WERI-Rb-1 (cell line): ENCODE measurements around the gene PA2G4.
A peak's percentile ranks its signal among the peaks of the same experiment; 100 is the strongest.
"Not testable (repeated sequence)": the region's sequence is repeated elsewhere in the genome, so short reads cannot be mapped to it uniquely, and the experiment has no call there.

Source experiments
- DNase-seq: peaks from one replicate; pipeline ENCODE4 v3.0.0-alpha.2; 2020
- H3K27ac ChIP-seq: fragments of 250-450 bp; sonication (Bioruptor Pico); 2 replicates; pipeline ENCODE4 v1.5.1; 2020; ENCODE audit warnings: mild to moderate bottlenecking, moderate library complexity
- H3K27me3 ChIP-seq: fragments of 250-450 bp; sonication (Bioruptor Pico); 2 replicates; pipeline ENCODE4 v1.5.1; 2021; ENCODE audit warnings: mild to moderate bottlenecking, low read depth, moderate library complexity; ENCODE audit not compliant: insufficient read depth, severe bottlenecking
- H3K36me3 ChIP-seq: fragments of 250-450 bp; sonication (Bioruptor Pico); 2 replicates; pipeline ENCODE4 v1.5.1; 2020; ENCODE audit warnings: mild to moderate bottlenecking, moderate library complexity
- H3K4me3 ChIP-seq: 2 replicates; pipeline ENCODE4 v1.5.1; 2011; ENCODE audit warnings: low read depth, mild to moderate bottlenecking, control low read depth, low read length
- H3K9me3 ChIP-seq: fragments of 250-450 bp; sonication (Bioruptor Pico); 2 replicates; pipeline ENCODE4 v1.5.1; 2021; ENCODE audit warnings: mild to moderate bottlenecking, moderate library complexity; ENCODE audit not compliant: severe bottlenecking
- CTCF ChIP-seq: IDR thresholded peaks from 2 replicates; pipeline ENCODE4 v1.5.1; 2011; ENCODE audit warnings: low read depth, mild to moderate bottlenecking, control low read depth, inconsistent platforms, low read length

Gene PA2G4

DNA sequence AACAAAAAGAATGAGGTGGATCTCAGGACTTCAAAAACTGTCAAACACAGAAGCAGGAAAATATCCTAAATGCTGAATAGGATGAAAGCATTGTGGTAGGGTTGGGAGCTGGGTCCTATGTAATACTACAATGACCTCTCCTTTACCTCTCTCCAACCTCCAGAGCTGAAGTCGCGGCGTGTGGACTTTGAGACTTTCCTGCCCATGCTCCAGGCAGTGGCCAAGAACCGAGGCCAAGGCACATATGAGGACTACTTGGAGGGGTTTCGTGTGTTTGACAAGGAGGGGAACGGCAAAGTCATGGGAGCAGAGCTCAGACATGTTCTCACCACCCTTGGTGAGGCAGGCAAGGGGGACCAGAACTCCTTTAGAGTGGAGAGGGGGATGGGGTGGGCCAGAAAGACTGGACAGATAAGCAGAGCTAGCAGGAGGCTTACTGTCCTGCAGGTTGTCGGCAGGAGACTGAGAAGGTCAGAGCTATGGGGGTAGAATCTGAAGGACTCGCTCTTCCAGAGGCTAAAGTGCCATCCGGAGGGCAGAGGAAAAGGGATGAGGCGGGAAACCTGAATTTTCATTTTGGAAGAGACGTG, 51.0 kb downstream of the PA2G4 start:
- TF ChIP-seq CTCF: no peak
- H3K27ac ChIP-seq: peak overlapping the region; percentile 86
- no peaks in the 10 kb centered on the region for H3K9me3 ChIP-seq

DNA sequence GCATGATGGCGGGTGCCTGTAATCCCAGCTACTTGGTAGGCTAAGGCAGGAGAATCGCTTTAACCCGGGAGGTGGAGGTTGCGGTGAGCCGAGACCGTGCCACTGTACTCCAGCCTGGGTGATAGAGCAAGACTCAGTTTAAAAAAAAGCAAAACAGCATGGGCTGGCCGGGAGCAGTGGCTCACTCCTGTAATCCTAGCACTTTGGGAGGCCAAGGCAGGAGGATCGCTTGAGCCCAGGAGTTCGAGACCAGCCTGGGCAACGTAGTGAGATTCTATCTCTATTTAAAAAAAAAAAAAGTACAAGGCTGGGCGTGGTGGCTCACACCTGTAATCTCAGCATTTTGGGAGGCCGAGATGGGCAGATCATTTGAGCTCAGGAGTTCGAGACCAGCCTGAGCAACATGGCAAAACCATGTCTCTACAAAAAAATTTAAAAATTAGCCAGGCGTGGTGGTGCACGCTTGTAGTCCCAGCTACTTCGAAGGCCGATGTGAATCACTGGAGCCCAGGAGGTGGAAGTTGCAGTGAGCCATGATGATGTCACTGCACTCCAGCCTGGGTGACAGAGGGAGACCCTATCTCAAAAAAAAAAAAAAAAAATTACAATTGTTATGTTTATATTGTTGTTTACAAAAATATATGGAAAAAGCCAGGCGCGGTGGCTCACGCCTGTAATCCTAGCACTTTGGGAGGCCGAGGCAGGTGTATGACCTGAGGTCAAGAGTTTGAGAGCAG, 52.3 kb downstream of the PA2G4 start:
- Histone ChIP-seq H3K27ac (peak overlapping the region; percentile 100), H3K4me3 (peak overlapping the region; percentile 61), H3K36me3 (peaks cover 48% of the 10 kb centered on the region)
- DNase-seq, H3K9me3 ChIP-seq, H3K27me3 ChIP-seq: not testable (repeated sequence)

More for the DNA sequence above, 51.0 kb downstream of the PA2G4 start:
- H3K27me3 ChIP-seq: no peaks in the 10 kb centered on the region
- H3K4me3 ChIP-seq: no peak overlapping the region
- H3K36me3 ChIP-seq: peaks cover 35% of the 10 kb centered on the region
- DNase-seq: no peak

DNA sequence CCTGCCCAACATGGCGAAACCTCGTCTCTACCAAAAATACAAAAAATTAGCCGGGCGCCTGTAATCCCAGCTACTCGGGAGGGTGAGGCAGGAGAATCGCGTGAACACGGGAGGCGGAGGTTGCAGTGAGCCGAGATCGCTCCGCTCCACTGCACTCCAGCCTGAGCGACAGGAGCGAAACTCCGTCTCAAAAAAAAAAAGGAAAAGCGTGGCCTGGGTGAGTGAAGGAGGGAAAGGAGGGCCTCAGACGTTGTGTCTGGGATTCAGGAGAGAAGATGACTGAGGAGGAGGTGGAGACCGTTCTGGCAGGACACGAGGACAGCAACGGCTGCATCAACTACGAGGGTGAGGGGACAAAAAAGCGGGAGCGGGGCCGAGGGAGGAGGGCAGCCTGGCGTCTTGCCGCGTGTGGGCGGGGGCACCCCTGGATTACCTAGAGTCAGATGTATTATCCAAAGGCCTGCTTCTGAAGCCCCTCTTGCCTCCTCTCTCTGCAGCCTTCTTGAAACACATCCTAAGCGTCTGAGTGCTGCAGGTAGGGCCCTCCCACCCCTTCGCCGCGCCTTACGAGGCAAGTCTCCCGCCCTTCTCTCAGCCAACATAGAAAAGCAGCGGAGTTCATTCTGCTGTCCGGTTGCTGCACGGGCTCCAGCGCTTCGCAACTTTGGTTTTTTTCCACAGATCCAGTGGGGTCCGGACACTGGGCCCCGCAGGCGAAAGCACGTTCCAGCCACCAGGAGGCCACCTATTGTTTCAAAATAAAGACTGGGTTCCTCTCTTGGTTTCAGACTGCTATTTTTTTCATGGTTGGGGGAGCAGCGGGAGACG, 53.1 kb downstream of the PA2G4 start:
- no peaks in the 10 kb centered on the region for H3K9me3 ChIP-seq
- H3K27me3 ChIP-seq: no peaks in the 10 kb centered on the region
- peak; percentile 79 for DNase-seq
- peak; percentile 38 for TF ChIP-seq CTCF
- peak overlapping the region; percentile 100 for H3K27ac ChIP-seq
- peaks cover 55% of the 10 kb centered on the region for H3K36me3 ChIP-seq
- H3K4me3 ChIP-seq: peak overlapping the region; percentile 61

- Histone ChIP-seq H3K36me3 (peaks cover 62% of the 10 kb centered on the region), H3K27ac (peak within 1 kb of the TSS; percentile 100), H3K27me3 (no peaks in the 10 kb centered on the region), H3K4me3 (peak within 1 kb of the TSS; percentile 70), H3K9me3 (no peaks in the 10 kb centered on the region)
- DNase-seq: peak; percentile 98
- no peak for TF ChIP-seq CTCF
Measured at GRCh38 chr12:56158029-56158925, 53.9 kb downstream of the PA2G4 start, which contains the start of gene MYL6. Gene MYL6 (plus strand): TSS chr12:56158359. CDS start chr12:56158402, 43 bp downstream.

- peaks cover 69% of the 10 kb centered on the region for H3K36me3 ChIP-seq
- H3K27me3 ChIP-seq: no peaks in the 10 kb centered on the region
- no peak for TF ChIP-seq CTCF
- H3K27ac ChIP-seq: peak overlapping the region; percentile 100
- peak overlapping the region; percentile 70 for H3K4me3 ChIP-seq
- H3K9me3 ChIP-seq: no peaks in the 10 kb centered on the region
- peak; percentile 34 for DNase-seq
Measured at GRCh38 chr12:56158926-56159461, 54.6 kb downstream of the PA2G4 start.
